ENCODE results near the gene CYB561. TPM values are rescaled to one million over a fixed set of nuclear protein-coding genes. Genes with fewer than 3 reads are reported as not detected.
"Not testable (repeated sequence)": the region's sequence is repeated elsewhere in the genome, so short reads cannot be mapped to it uniquely, and the experiment has no call there.

Gene CYB561
- total RNA-seq, 5 donors from 2014 or later (not counting 1 experiment from before 2014, with no cell fraction given): 15.5 to 64.1 (median 34.0) TPM

GRCh38 chr17:63476459-63476853, 30.4 kb upstream of the CYB561 start:
- ChIA-PET CTCF (interaction anchor here in 1 of 2 donors (0.6 to 5.9 kb wide), 6 partner anchors 7 to 653 kb away, joined by 3 to 59 read pairs (median 3); partner anchors contain the start of gene ERN1), POLR2A (no interaction called here)
- no peaks in the 10 kb centered on the region for H3K9me3 ChIP-seq
- Mint-ChIP-seq H3K27ac (no peak overlapping the region), H3K4me3 (peak overlapping the region; percentile 58 to 80 (median 61)), H3K27me3 (peaks cover 8 to 15% of the 10 kb centered on the region in 2 donors), H3K4me1 (peaks cover 4 to 18% (median 11%) of the 10 kb centered on the region in 3 donors), H3K9me3 (no peaks in the 10 kb centered on the region), H3K36me3 (no peaks in the 10 kb centered on the region)
- peak in 4 of 35 experiments; percentile 3 to 19 (median 11) for DNase-seq
- H3K36me3 ChIP-seq (ENCODE audit: control insufficient read depth in 2 of 2, extremely low read depth in 1 of 2, insufficient read depth in 1 of 2, low read length in 1 of 2): no peaks in the 10 kb centered on the region
- 1% methylated on average over 29 of the region's 36 CpGs for WGBS (ENCODE audit: insufficient coverage)
- ATAC-seq (replicated peaks in 1 of 4): peak in 3 of 4 experiments; percentile 24 to 25 (median 25)
- no peak overlapping the region for H3K27ac ChIP-seq (ENCODE audit: low read length)
- peaks cover 4 to 27% of the 10 kb centered on the region in 2 experiments for H3K4me1 ChIP-seq (ENCODE audit: control insufficient read depth in 1 of 2, extremely low read depth in 1 of 2, insufficient read depth in 2 of 2, low read length in 2 of 2)
- H3K4me3 ChIP-seq (ENCODE audit: control insufficient read depth in 1 of 2, extremely low read depth in 1 of 2, low read length in 1 of 2): peak overlapping the region; percentile 24 to 64
- H3K27me3 ChIP-seq (replicated peaks in 1 of 2; ENCODE audit: control insufficient read depth in 2 of 2, extremely low read depth in 1 of 2, insufficient read depth in 2 of 2, low read length in 1 of 2): peaks cover 2 to 58% of the 10 kb centered on the region in 2 experiments

DNA sequence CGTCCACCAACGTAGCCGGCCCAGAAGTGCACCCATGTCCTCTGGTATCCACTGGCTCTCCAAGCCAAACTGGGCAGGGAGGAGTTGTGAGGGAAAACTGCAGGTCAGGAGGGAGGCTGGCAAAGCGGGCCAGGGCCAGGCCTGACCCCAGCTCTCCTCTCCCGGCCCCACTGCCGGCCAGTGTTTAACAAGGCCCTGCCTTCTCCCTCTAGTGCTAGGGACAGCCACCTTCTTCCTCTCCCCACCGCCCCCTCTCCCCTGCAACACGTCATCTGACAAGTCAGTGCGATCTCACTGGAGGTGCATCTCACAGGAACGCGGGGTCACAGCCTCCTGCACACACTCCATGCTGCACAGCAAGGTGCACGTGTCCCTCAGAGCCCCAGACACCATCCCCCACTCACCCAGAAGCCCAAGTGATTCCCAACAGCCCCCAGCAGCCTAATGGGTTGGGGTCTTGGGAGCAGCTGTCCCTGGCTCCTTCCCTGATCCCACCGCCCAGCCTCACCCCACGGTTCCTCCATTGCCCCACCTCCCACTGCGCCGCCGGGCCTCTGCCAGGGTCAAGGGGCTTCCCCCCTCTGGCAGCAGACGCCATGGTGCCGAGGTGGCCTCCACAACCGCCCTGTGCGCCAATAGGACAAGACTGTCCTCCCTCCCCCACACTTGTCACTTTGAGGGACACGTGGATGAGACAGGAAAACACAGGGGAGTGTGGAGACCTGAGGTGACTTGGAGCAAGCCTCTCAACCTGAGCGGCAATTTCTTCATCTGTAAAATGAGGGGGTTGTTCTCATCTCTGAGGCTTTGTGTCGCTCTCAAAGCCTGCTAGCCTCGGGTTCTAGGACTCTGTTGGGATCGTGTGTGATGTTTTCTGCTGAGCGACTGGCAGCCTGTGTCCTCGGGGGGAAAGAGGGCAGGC, 29.6 kb upstream of the CYB561 start:
- ChIA-PET CTCF (interaction anchor here in 1 of 2 donors (1.2 to 5.9 kb wide), 2 partner anchors 50 to 137 kb away, joined by 4 to 59 read pairs; no protein-coding TSS in a partner anchor), POLR2A (no interaction called here)
- ATAC-seq (replicated peaks in 1 of 4): no peak
- H3K27me3 ChIP-seq (replicated peaks in 1 of 2; ENCODE audit: control insufficient read depth in 2 of 2, extremely low read depth in 1 of 2, insufficient read depth in 2 of 2, low read length in 1 of 2): peaks cover 2 to 52% of the 10 kb centered on the region in 2 experiments
- H3K36me3 Mint-ChIP-seq: no peaks in the 10 kb centered on the region
- DNase-seq: no peak
- H3K4me3 Mint-ChIP-seq: peak overlapping the region; percentile 41 to 61 (median 58)
- no peak overlapping the region for H3K4me3 ChIP-seq (ENCODE audit: control insufficient read depth in 1 of 2, extremely low read depth in 1 of 2, low read length in 1 of 2)
- peak overlapping the region in 1 of 2 donors; percentile 39 for H3K27ac Mint-ChIP-seq
- no peaks in the 10 kb centered on the region for H3K9me3 ChIP-seq
- no peaks in the 10 kb centered on the region for H3K9me3 Mint-ChIP-seq
- peaks cover 8 to 15% of the 10 kb centered on the region in 2 donors for H3K27me3 Mint-ChIP-seq
- no peaks in the 10 kb centered on the region for H3K36me3 ChIP-seq (ENCODE audit: control insufficient read depth in 2 of 2, extremely low read depth in 1 of 2, insufficient read depth in 1 of 2, low read length in 1 of 2)
- WGBS (ENCODE audit: insufficient coverage): 78% methylated on average over 13 of the region's 28 CpGs
- H3K27ac ChIP-seq (ENCODE audit: low read length): no peak overlapping the region
- peaks cover 4 to 27% of the 10 kb centered on the region in 2 experiments for H3K4me1 ChIP-seq (ENCODE audit: control insufficient read depth in 1 of 2, extremely low read depth in 1 of 2, insufficient read depth in 2 of 2, low read length in 2 of 2)
- H3K4me1 Mint-ChIP-seq: peaks cover 4 to 18% (median 11%) of the 10 kb centered on the region in 3 donors

- Histone ChIP-seq H3K27ac (ENCODE audit: low read length) (no peak overlapping the region), H3K9me3 (no peaks in the 10 kb centered on the region), H3K27me3 (replicated peaks in 1 of 2; ENCODE audit: control insufficient read depth in 2 of 2, extremely low read depth in 1 of 2, insufficient read depth in 2 of 2, low read length in 1 of 2) (peaks cover 2 to 43% of the 10 kb centered on the region in 2 experiments), H3K4me3 (ENCODE audit: control insufficient read depth in 1 of 2, extremely low read depth in 1 of 2, low read length in 1 of 2) (no peak overlapping the region), H3K36me3 (ENCODE audit: control insufficient read depth in 2 of 2, extremely low read depth in 1 of 2, insufficient read depth in 1 of 2, low read length in 1 of 2) (no peaks in the 10 kb centered on the region), H3K4me1 (ENCODE audit: control insufficient read depth in 1 of 2, extremely low read depth in 1 of 2, insufficient read depth in 2 of 2, low read length in 2 of 2) (peaks cover 4 to 27% of the 10 kb centered on the region in 2 experiments)
- DNase-seq (no peak), ATAC-seq (replicated peaks in 1 of 4) (no peak)
- peak overlapping the region in 1 of 2 donors; percentile 75 for H3K27ac Mint-ChIP-seq
- peaks cover 4 to 18% (median 11%) of the 10 kb centered on the region in 3 donors for H3K4me1 Mint-ChIP-seq
- 100% methylated on average over 2 of the region's 10 CpGs for whole genome bisulfite sequencing (ENCODE audit: insufficient coverage)
- peak overlapping the region in 2 of 3 donors; percentile 37 to 41 for H3K4me3 Mint-ChIP-seq
- H3K27me3 Mint-ChIP-seq: peaks cover 8 to 15% of the 10 kb centered on the region in 2 donors
- H3K9me3 Mint-ChIP-seq: no peaks in the 10 kb centered on the region
- H3K36me3 Mint-ChIP-seq: no peaks in the 10 kb centered on the region
- CTCF ChIA-PET: no interaction called here
- POLR2A ChIA-PET: no interaction called here
Measured at GRCh38 chr17:63474586-63475460, 28.7 kb upstream of the CYB561 start.

DNA sequence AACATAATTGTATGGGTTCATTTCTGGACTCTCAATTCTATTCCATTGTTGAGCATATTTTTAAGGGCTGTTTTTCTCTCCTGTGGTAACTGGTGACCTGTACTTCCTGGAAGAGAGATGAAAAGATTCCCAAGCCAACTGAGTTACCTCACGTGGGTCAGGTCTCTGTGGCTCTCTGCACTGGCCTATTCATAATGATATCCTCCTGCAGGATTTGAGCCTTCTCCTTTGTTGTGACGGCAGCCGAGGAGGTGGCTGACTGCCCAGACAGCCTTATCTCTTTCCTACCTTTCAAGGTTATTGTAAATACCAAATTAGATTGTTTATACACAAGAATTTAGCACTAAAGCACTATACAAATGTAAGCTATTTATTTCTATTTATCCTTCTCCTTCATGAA, 28.1 kb upstream of the CYB561 start:
- POLR2A ChIA-PET: no interaction called here
- H3K27me3 Mint-ChIP-seq: peaks cover 8 to 13% of the 10 kb centered on the region in 2 donors
- CTCF ChIA-PET: no interaction called here
- peaks cover 2 to 37% of the 10 kb centered on the region in 2 experiments for H3K27me3 ChIP-seq (replicated peaks in 1 of 2; ENCODE audit: control insufficient read depth in 2 of 2, extremely low read depth in 1 of 2, insufficient read depth in 2 of 2, low read length in 1 of 2)
- H3K4me1 Mint-ChIP-seq: peaks cover 4 to 16% (median 9%) of the 10 kb centered on the region in 3 donors
- H3K36me3 Mint-ChIP-seq: no peaks in the 10 kb centered on the region
- ATAC-seq (replicated peaks in 1 of 4): no peak
- no peaks in the 10 kb centered on the region for H3K36me3 ChIP-seq (ENCODE audit: control insufficient read depth in 2 of 2, extremely low read depth in 1 of 2, insufficient read depth in 1 of 2, low read length in 1 of 2)
- H3K4me1 ChIP-seq (ENCODE audit: control insufficient read depth in 1 of 2, extremely low read depth in 1 of 2, insufficient read depth in 2 of 2, low read length in 2 of 2): peaks cover 4 to 26% of the 10 kb centered on the region in 2 experiments
- H3K27ac Mint-ChIP-seq: no peak overlapping the region
- H3K9me3 Mint-ChIP-seq: no peaks in the 10 kb centered on the region
- no peak overlapping the region for H3K4me3 Mint-ChIP-seq
- no peak for DNase-seq
- no peaks in the 10 kb centered on the region for H3K9me3 ChIP-seq
- H3K27ac ChIP-seq (ENCODE audit: low read length): no peak overlapping the region
- no peak overlapping the region for H3K4me3 ChIP-seq (ENCODE audit: control insufficient read depth in 1 of 2, extremely low read depth in 1 of 2, low read length in 1 of 2)
- WGBS (ENCODE audit: insufficient coverage): no CpG with 5 or more reads among the region's 3 CpGs

DNA sequence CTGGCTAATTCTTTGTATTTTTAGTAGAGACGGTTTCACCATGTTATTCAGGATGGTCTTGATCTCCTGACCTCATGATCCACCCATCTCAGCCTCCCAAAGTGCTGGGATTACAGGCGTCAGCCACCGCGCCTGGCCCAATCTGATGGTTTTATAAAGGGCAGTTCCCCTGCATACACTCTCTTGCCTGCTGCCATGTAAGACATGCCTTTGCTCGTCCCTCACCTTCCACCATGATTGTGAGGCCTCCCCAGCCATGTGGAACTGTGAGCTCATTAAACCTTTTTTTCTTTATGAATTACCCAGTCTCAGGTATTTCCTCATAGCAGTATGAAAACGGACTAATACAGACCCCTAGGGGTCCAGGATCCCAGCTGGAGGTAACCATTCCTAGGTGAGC, 22.0 kb upstream of the CYB561 start:
- H3K9me3 ChIP-seq; POLR2A ChIA-PET; H3K36me3 Mint-ChIP-seq; H3K27ac Mint-ChIP-seq; DNase-seq; H3K36me3 ChIP-seq (ENCODE audit: control insufficient read depth in 2 of 2, extremely low read depth in 1 of 2, insufficient read depth in 1 of 2, low read length in 1 of 2); H3K27me3 ChIP-seq (replicated peaks in 1 of 2; ENCODE audit: control insufficient read depth in 2 of 2, extremely low read depth in 1 of 2, insufficient read depth in 2 of 2, low read length in 1 of 2); H3K4me1 Mint-ChIP-seq; ATAC-seq (replicated peaks in 1 of 4); H3K4me3 ChIP-seq (ENCODE audit: control insufficient read depth in 1 of 2, extremely low read depth in 1 of 2, low read length in 1 of 2); H3K27ac ChIP-seq (ENCODE audit: low read length); H3K9me3 Mint-ChIP-seq; H3K4me3 Mint-ChIP-seq; H3K4me1 ChIP-seq (ENCODE audit: control insufficient read depth in 1 of 2, extremely low read depth in 1 of 2, insufficient read depth in 2 of 2, low read length in 2 of 2); H3K27me3 Mint-ChIP-seq: not testable (repeated sequence)
- CTCF ChIA-PET: interaction anchor here in 1 of 2 donors (0.7 kb wide), 1 partner anchor 214 kb away, joined by 3 read pairs; no protein-coding TSS in a partner anchor
- 78% methylated on average over 4 of the region's 6 CpGs for WGBS (ENCODE audit: insufficient coverage)

DNA sequence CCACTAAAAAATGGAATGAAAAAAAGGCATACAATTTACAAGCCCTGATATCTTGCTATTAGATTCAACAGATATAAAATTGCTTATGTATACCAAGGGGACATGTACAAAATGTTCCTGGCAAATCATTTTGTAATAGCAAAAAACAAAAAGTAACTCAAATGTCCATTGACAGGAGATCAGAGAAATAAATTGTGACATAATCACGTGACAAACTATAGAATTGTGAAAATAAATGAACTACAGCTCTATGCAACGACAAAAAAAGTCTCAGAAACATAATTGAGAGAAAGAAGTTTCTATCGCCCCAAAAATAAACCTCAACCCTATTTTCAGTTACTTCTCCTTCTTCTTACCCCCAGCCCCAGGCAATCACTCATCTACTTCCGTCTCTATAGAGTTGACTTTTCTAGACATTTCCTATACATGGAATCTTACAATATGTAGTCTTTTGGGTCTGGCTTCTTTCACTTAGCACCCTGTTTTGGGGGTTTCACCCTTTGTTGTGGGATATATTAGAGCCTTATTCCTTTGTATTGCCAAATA, 18.7 kb upstream of the CYB561 start:
- WGBS (ENCODE audit: insufficient coverage): no CpG with 5 or more reads among the region's 4 CpGs
- no peak overlapping the region for H3K4me3 ChIP-seq (ENCODE audit: control insufficient read depth in 1 of 2, extremely low read depth in 1 of 2, low read length in 1 of 2)
- Mint-ChIP-seq H3K4me1 (no peaks in the 10 kb centered on the region), H3K27ac (no peak overlapping the region), H3K27me3 (peaks cover 7% of the 10 kb centered on the region in 2 donors), H3K4me3 (no peak overlapping the region), H3K36me3 (no peaks in the 10 kb centered on the region), H3K9me3 (no peaks in the 10 kb centered on the region)
- DNase-seq (no peak), ATAC-seq (replicated peaks in 1 of 4) (no peak)
- no peaks in the 10 kb centered on the region for H3K9me3 ChIP-seq
- no peaks in the 10 kb centered on the region for H3K4me1 ChIP-seq (ENCODE audit: control insufficient read depth in 1 of 2, extremely low read depth in 1 of 2, insufficient read depth in 2 of 2, low read length in 2 of 2)
- POLR2A ChIA-PET: no interaction called here
- no peaks in the 10 kb centered on the region for H3K36me3 ChIP-seq (ENCODE audit: control insufficient read depth in 2 of 2, extremely low read depth in 1 of 2, insufficient read depth in 1 of 2, low read length in 1 of 2)
- CTCF ChIA-PET: no interaction called here
- no peak overlapping the region for H3K27ac ChIP-seq (ENCODE audit: low read length)
- H3K27me3 ChIP-seq (replicated peaks in 1 of 2; ENCODE audit: control insufficient read depth in 2 of 2, extremely low read depth in 1 of 2, insufficient read depth in 2 of 2, low read length in 1 of 2): peaks cover 0 to 11% of the 10 kb centered on the region in 2 experiments

Measured in T-cell (primary cell).